ENCODE measurements around the gene RMI2.

Gene RMI2

DNA sequence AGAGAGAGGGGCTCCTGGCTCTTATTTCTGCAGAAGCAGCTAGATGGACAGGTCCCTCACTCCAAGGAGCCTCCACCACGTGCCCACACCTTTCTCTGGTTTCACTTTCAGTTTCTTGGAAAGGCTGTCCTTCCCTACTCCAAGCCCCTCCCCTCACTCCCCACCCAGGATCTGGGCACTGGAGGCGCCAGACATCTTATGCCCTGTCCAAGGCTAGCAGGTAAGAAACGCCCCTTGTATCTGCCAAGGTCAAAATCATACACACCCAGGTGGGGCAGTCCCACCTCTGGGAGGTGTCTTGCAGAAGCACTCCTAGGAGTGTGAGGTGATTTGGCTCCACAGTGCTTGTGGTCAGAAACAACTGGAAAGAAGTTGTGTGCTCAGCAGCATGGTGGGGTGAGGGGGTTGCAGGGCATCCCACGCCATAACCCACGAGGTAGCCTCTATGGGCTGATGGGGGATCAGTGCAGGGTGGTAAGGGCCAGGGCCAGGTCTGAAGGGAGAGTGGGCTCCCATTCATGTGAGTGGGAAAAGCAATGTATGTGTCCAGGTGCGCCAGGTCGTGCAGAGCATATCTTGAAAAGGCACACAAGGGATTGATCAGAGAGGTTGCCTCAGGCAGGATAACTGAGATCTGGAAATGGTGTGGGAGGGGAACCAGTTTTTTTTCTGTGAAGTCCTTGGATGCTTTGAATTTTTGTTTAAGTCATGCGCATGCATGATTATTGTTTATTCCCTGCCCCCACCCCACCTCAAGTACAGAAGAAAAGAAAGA is 32.4 kb upstream of the RMI2 start:
- TF ChIP-seq, protein P1, sequence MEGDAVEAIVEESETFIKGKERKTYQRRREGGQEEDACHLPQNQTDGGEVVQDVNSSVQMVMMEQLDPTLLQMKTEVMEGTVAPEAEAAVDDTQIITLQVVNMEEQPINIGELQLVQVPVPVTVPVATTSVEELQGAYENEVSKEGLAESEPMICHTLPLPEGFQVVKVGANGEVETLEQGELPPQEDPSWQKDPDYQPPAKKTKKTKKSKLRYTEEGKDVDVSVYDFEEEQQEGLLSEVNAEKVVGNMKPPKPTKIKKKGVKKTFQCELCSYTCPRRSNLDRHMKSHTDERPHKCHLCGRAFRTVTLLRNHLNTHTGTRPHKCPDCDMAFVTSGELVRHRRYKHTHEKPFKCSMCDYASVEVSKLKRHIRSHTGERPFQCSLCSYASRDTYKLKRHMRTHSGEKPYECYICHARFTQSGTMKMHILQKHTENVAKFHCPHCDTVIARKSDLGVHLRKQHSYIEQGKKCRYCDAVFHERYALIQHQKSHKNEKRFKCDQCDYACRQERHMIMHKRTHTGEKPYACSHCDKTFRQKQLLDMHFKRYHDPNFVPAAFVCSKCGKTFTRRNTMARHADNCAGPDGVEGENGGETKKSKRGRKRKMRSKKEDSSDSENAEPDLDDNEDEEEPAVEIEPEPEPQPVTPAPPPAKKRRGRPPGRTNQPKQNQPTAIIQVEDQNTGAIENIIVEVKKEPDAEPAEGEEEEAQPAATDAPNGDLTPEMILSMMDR (IDR thresholded peaks at IDR 0.05; ENCODE audit: extremely low read depth, missing control alignments): no peak
- DNase-seq (ENCODE audit: low spot score): no peak

DNA sequence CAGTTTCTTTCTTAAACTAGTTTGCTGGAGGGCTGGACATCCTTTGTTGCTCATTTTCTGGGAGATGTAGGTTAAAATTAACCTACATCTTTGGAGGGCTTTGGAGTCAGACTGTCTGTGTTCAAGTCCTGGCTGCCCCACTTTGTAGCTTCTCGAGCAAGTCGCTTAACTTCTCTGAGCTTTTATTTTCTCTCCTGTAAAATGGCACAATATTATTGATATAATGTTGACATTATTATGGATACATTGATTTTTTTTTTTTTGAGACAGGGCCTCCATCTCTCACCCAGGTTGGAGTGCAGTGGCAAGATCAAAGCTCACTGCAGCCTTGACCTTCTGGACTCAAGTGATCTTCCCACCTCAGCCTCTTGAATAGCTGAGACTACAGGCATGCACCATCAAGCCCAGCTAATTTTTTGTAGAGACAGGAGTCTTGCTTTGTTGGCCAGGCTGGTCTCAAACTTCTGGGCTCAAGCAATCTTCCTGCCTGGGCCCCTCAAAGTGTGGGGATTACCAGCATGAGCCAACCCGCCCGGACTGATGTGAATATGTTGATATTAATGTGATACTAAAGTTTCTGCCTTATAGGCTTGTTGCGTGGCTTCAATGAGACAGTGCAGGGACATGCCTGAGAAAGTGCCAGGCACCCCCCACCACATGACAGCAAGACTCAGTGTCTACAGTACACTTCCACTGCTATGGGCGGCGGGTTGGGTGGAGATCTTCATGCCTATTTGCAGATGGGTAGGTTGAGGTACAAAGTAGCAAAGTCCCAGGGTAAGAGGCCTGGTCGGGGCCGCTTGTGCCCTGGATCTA is 31.6 kb upstream of the RMI2 start:
- TF ChIP-seq, protein P1 (IDR thresholded peaks at IDR 0.05; ENCODE audit: extremely low read depth, missing control alignments): no peak
- no peak for DNase-seq (ENCODE audit: low spot score)

DNA sequence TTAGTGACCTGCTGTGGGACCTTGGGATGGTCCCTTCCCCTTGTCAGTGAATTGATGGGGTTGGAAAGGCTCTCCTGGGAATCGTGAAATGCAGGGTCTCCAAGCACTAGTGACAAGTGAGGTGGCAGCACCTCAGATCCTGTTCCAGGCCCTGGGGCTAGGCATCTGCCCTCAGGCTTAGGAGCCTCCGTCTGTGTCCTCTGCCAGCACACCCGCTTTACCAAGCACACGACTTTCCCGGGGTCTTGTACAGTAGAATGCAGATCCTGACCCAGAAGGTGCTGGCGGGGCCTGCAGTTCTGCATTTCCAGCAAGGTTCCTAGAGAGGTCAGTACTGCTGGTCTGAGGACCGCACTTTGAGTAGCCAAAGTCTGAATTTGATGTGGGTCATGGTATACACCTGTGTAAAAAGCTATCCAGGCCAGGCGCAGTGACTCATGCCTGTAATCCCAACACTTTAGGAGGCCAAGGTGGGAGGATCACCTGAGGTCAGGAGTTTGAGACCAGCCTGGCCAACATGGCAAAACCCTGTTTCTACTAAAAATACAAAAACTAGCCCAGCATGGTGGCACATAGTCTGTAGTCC is 30.9 kb upstream of the RMI2 start:
- DNase-seq (ENCODE audit: low spot score): no peak
- TF ChIP-seq, protein P1 (IDR thresholded peaks at IDR 0.05; ENCODE audit: extremely low read depth, missing control alignments): no peak

DNA sequence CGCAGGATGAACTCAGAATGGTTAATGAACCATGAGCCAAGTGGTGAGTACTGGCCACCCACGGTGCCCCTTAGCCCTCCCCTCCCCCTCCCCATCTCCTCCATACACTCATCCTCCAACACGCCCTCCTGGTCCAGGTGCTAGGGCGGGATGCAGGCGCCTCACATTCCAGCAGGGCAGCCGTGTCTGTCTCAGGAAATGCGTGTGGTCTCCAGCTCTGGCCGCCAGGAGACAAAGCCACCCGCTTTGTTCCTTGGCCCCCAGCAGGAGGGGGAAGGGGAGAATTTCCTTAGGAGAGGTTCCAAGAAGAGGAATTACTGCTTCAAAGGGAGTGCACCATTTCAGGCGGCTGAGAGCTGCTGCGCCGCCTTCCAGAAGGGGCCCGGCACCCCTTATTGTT is 29.7 kb upstream of the RMI2 start:
- no peak for DNase-seq (ENCODE audit: low spot score)
- TF ChIP-seq, protein P1 (IDR thresholded peaks at IDR 0.05; ENCODE audit: extremely low read depth, missing control alignments): no peak

DNA sequence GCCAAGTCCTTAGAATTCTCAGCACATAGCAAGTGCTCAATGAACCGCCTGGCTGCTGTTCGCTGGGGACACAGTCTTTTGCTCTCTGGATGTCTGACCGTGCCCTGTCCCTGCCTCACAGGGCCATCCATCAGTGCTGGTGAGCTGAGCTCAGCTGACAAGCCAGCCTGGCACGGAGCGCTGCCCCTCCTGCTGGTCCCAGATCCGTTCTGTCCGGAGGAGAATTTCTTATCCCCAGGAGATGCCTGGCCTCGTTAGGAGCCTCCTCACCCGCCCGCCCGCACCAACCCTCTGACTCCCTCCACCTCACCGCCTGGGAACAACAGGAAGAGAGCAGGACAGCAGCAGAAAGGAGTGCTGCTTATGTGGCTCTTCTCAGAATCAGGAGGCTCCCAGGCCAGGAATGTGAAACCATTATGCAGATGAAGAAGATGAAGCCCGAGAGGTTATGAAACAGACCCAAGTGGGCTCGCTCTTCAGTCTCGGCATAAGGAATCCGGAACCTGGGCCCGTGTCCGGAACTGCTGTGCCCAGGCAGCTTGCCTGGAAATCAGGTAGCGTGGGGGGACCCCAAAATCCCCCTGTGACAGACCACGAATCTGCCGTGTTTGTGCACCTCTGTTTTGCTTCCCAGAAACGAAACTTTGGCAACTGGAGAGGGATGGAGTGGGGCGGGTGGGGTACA is 28.8 kb upstream of the RMI2 start:
- DNase-seq (ENCODE audit: low spot score): no peak
- TF ChIP-seq, protein P1 (IDR thresholded peaks at IDR 0.05; ENCODE audit: extremely low read depth, missing control alignments): no peak

DNA sequence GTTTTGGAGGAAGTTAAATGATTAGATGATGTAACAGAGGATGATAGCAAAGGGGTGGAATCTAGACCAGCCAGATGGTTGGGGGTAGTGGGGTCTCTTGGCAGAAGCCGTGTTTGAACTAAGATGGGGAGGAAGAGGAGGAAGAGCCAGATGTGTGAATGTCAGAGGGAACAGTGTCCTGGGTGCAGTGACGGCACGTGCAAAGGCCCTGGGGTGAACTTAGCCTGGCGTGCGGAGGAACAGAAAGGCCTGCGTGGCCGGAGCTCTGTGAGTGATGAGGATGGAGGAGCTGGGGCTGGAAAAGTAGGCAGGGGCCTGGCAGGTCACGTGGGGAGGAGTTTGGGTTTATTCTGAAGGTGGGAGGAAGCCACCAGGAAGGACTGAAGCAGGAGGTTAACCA is 26.4 kb upstream of the RMI2 start:
- TF ChIP-seq, protein P1 (IDR thresholded peaks at IDR 0.05; ENCODE audit: extremely low read depth, missing control alignments): no peak

More for the DNA sequence above, 26.4 kb upstream of the RMI2 start:
- no peak for DNase-seq (ENCODE audit: low spot score)
